IMR-90 (cell line): ENCODE data around the gene ZNF611. TPM values are rescaled to one million over a fixed set of nuclear protein-coding genes. Genes with fewer than 3 reads are reported as not detected.
"Not testable (repeated sequence)": the region's sequence is repeated elsewhere in the genome, so short reads cannot be mapped to it uniquely, and the experiment has no call there.

ENCODE experiments used
- ATAC-seq: fragments of 200-7000 bp; cut with Tn5 transposase; 2 replicates; pipeline ENCODE4 v1.9.1; 2020; ENCODE audit warnings: low read depth, mild to moderate bottlenecking, moderate library complexity
- BruUV-seq: library from RNA; stranded (reverse); fragments of 400-500 nt; replicated peaks from 2 replicates; lab custom pipeline; 2021; lab: Mats Ljungman, UMichigan
- CTCF ChIA-PET: fragments of 300-600 bp; formaldehyde crosslinking; extraction: SDS; loops from one replicate; lab custom pipeline; 2021; ENCODE audit warnings: antibody characterized with exemption; lab: Yijun Ruan, JAX
- POLR2A ChIA-PET: fragments of 300-600 bp; sonication (Branson Sonifier 250); formaldehyde crosslinking; loops from one replicate; lab custom pipeline; 2022; ENCODE audit warnings: antibody characterized with exemption; ENCODE audit not compliant: unreplicated experiment; lab: Charles Lee
- DNase-seq: peaks from one replicate; pipeline ENCODE4 v3.0.0; 2013
- H2AFZ ChIP-seq: replicated peaks from 2 replicates; pipeline ENCODE3; 2013; ENCODE audit warnings: low read length, mild to moderate bottlenecking; ENCODE audit not compliant: poor library complexity
- H2AK5ac ChIP-seq: 2 replicates; pipeline ENCODE4 v1.6.1; 2013; ENCODE audit warnings: low read depth, low read length, inconsistent platforms
- H2AK9ac ChIP-seq: replicated peaks from 2 replicates; pipeline ENCODE3; 2013; ENCODE audit warnings: mild to moderate bottlenecking, low read depth, low read length, moderate library complexity; ENCODE audit not compliant: poor library complexity
- H2BK120ac ChIP-seq: 2 replicates; pipeline ENCODE4 v1.6.1; 2013; ENCODE audit warnings: low read depth, low read length, inconsistent platforms
- H2BK15ac ChIP-seq: 3 replicates; pipeline ENCODE4 v1.6.1; 2013; ENCODE audit warnings: low read depth, low read length, inconsistent platforms
- H2BK20ac ChIP-seq: 2 replicates; pipeline ENCODE4 v1.6.1; 2013; ENCODE audit warnings: low read depth, mild to moderate bottlenecking, inconsistent platforms, low read length, moderate library complexity
- H2BK5ac ChIP-seq: 2 replicates; pipeline ENCODE4 v1.6.1; 2013; ENCODE audit warnings: mild to moderate bottlenecking, low read depth, low read length, inconsistent platforms; ENCODE audit not compliant: poor library complexity, severe bottlenecking
- H3K14ac ChIP-seq: replicated peaks from 2 replicates; pipeline ENCODE4 v1.6.1; 2013; ENCODE audit warnings: low read depth, low read length, inconsistent platforms
- H3K18ac ChIP-seq: 2 replicates; pipeline ENCODE4 v1.6.1; 2013; ENCODE audit warnings: low read depth, low read length, control low read depth
- H3K23ac ChIP-seq: 2 replicates; pipeline ENCODE4 v1.6.1; 2013; ENCODE audit warnings: low read depth, low read length, inconsistent platforms
- H3K27ac ChIP-seq: 2 replicates; pipeline ENCODE4 v1.5.1; 2013; ENCODE audit warnings: mild to moderate bottlenecking, control low read depth, low read length; ENCODE audit not compliant: insufficient read depth
- H3K27me3 ChIP-seq: 2 replicates; pipeline ENCODE4 v1.6.1; 2013; ENCODE audit warnings: low read length; ENCODE audit not compliant: control insufficient read depth, insufficient read depth
- H3K36me3 ChIP-seq: 2 replicates; pipeline ENCODE4 v1.6.1; 2013; ENCODE audit warnings: low read length, mixed read lengths; ENCODE audit not compliant: control insufficient read depth, insufficient read depth
- H3K4ac ChIP-seq: 2 replicates; pipeline ENCODE4 v1.6.1; 2013; ENCODE audit warnings: low read depth, low read length, inconsistent platforms
- H3K4me1 ChIP-seq: 2 replicates; pipeline ENCODE4 v1.6.1; 2013; ENCODE audit warnings: low read length, mixed read lengths; ENCODE audit not compliant: control insufficient read depth, insufficient read depth
- H3K4me2 ChIP-seq: 2 replicates; pipeline ENCODE4 v1.6.1; 2013; ENCODE audit warnings: low read depth, mild to moderate bottlenecking, control low read depth, low read length, moderate library complexity
- H3K4me3 ChIP-seq: 2 replicates; pipeline ENCODE4 v1.5.1; 2013; ENCODE audit warnings: low read depth, mild to moderate bottlenecking, control low read depth, low read length, moderate library complexity; ENCODE audit not compliant: insufficient read depth
- H3K56ac ChIP-seq: 2 replicates; pipeline ENCODE4 v1.6.1; 2013; ENCODE audit warnings: low read length, inconsistent platforms; ENCODE audit not compliant: insufficient read depth; ENCODE audit errors: extremely low read depth
- H3K79me1 ChIP-seq, 2 experiments: 2 replicates each; pipeline ENCODE4 v1.6.1; 2013; ENCODE audit warnings: low read length in 2 of 2, inconsistent platforms in 1 of 2, low read depth in 1 of 2
- H3K9ac ChIP-seq: 2 replicates; pipeline ENCODE4 v1.6.1; 2013; ENCODE audit warnings: low read depth, low read length, control low read depth
- H3K9me1 ChIP-seq: 2 replicates; pipeline ENCODE4 v1.6.1; 2013; ENCODE audit warnings: low read length, inconsistent platforms; ENCODE audit not compliant: insufficient read depth
- H3K9me3 ChIP-seq: 2 replicates; pipeline ENCODE4 v1.6.1; 2013; ENCODE audit warnings: low read length; ENCODE audit not compliant: control insufficient read depth, insufficient read depth
- H4K20me1 ChIP-seq: 2 replicates; pipeline ENCODE4 v1.6.1; 2013; ENCODE audit warnings: low read length, inconsistent platforms; ENCODE audit not compliant: insufficient read depth
- H4K5ac ChIP-seq: 2 replicates; pipeline ENCODE4 v1.6.1; 2013; ENCODE audit warnings: mild to moderate bottlenecking, low read depth, low read length, control low read depth
- H4K8ac ChIP-seq, 2 experiments: 2 replicates each; pipeline ENCODE4 v1.6.1; 2013; ENCODE audit warnings: low read depth in 2 of 2, low read length in 2 of 2, control low read depth in 1 of 2, inconsistent platforms in 1 of 2
- H4K91ac ChIP-seq: 2 replicates; pipeline ENCODE4 v1.6.1; 2013; ENCODE audit warnings: low read depth, low read length, inconsistent platforms; ENCODE audit not compliant: insufficient read depth
- WGBS, 2 experiments: methylation state at CpG; one replicate each; pipeline versions ENCODE4 v1.1.5 to v1.1.7; 2013; ENCODE audit warnings: missing lambda C conversion rate in 2 of 2; ENCODE audit not compliant: insufficient read length in 1 of 2; ENCODE audit errors: extremely low coverage in 2 of 2; 5-methylcytosine and 5-hydroxymethylcytosine counted together
- dilution Hi-C: fragments of 300-500 bp; cut with HindIII; formaldehyde crosslinking; loops from one replicate; pipeline ENCODE4 v1.14.3; 2018; ENCODE audit warnings: low sequenced_read_pairs; ENCODE audit not compliant: unreplicated experiment
- in situ Hi-C: fragments of 300-500 bp; cut with MboI; formaldehyde crosslinking; loops from 3 replicates; pipeline ENCODE4 v1.14.3; 2019; ENCODE audit warnings: low sequenced_read_pairs, inconsistent platforms, mixed read lengths
- intact Hi-C: fragments of 100-400 bp; cut with micrococcal nuclease; formaldehyde crosslinking; loops from 2 replicates; pipeline ENCODE4 v1.10.0; 2022
- polyA plus RNA-seq, 3 experiments: library from polyadenylated mRNA; depleted of rRNA; stranded (reverse); fragments of >200 nt; gene quantifications; 2 replicates each; pipeline ENCODE4 v1.2.3, GENCODE V29; 2012; ENCODE audit warnings: low replicate concordance in 1 of 3
- total RNA-seq: library from RNA; depleted of rRNA; stranded (reverse); fragments of >200 nt; gene quantifications from 2 replicates; pipeline ENCODE4 v1.2.3, GENCODE V29; 2012

ZNF611 gene
- total and polyA plus RNA-seq, 2 of the 4 experiments (the other 2 are of a cell fraction) = 3.8 to 8.8 TPM

DNA sequence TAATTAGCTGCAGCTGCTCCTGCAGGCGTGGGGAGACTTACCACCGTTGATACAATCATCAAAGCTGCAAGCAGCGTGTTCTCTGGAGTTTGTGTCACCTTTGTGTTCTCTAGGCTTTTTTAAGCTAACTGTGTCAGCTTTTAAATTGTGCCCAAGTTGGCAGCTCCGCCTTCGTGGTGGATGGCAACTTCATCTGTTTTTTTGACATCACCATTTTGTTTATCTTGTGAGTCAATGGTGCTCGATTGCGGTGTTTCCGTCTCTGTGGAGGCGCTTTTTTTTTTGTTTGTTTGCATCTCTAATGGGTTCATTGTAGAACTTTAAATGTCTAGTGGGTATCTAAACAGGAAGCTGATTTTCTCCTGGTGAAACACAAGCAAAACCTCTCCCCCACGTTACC, 11.1 kb upstream of the ZNF611 start:
- H3K9ac ChIP-seq, H3K4me1 ChIP-seq, H2BK20ac ChIP-seq, H3K27ac ChIP-seq, H2AFZ ChIP-seq, ATAC-seq, H4K5ac ChIP-seq, H3K4me2 ChIP-seq, H3K9me3 ChIP-seq, DNase-seq, H3K18ac ChIP-seq, H3K79me1 ChIP-seq, in situ Hi-C loops, H3K4ac ChIP-seq, H4K91ac ChIP-seq, H3K9me1 ChIP-seq, H3K14ac ChIP-seq, H4K20me1 ChIP-seq, H2BK15ac ChIP-seq, POLR2A ChIA-PET, H2BK120ac ChIP-seq, H2AK9ac ChIP-seq, H2AK5ac ChIP-seq, H3K36me3 ChIP-seq, H4K8ac ChIP-seq, H3K4me3 ChIP-seq, BruUV-seq, H3K56ac ChIP-seq, H3K27me3 ChIP-seq, H3K23ac ChIP-seq, H2BK5ac ChIP-seq, dilution Hi-C loops, CTCF ChIA-PET: not testable (repeated sequence)
- 60% methylated on average over 3 of the region's 10 CpGs; no CpG with 5 or more reads in 1 of the 2 experiments for WGBS, 2 experiments
- intact Hi-C loops = loop anchor here (5.0 to 10.0 kb wide), 2 partner anchors 211 to 349 kb away; partner anchors contain the start of gene ZNF528
